ENCODE measurements around the gene MICAL2. TPM values are rescaled to one million over a fixed set of nuclear protein-coding genes. Genes with fewer than 3 reads are reported as not detected.

MICAL2 gene
- total RNA-seq, 1 experiment from 2014 or later, result 62.9 TPM

GRCh38 chr11:12075822-12076821, 34.3 kb upstream of the MICAL2 start:
- Histone ChIP-seq H3K36me3 (ENCODE audit: low read depth, low read length) (no peaks in the 10 kb centered on the region), H3K4me2 (ENCODE audit: low read length) (no peak overlapping the region), H3F3A (ENCODE audit: low read length, unreplicated experiment) (no peaks in the 10 kb centered on the region), H3K79me2 (ENCODE audit: low read length) (no peaks in the 10 kb centered on the region), H3K27ac (ENCODE audit: low read length) (peak overlapping the region; percentile 97), H3K9ac (ENCODE audit: low read length) (no peak overlapping the region; the same call in 1 of the 2 replicates), H3K9me2 (replicated peaks; ENCODE audit: low read length) (no peaks in the 10 kb centered on the region), H3K4me1 (ENCODE audit: insufficient read depth, low read length) (peaks cover 38% of the 10 kb centered on the region), H2AFZ (ENCODE audit: low read length) (no peak overlapping the region), H3K27me3 (ENCODE audit: low read length) (no peaks in the 10 kb centered on the region), H3K9me3 (ENCODE audit: low read length) (no peaks in the 10 kb centered on the region), H4K20me1 (ENCODE audit: low read length) (no peaks in the 10 kb centered on the region), H3K4me3 (ENCODE audit: low read length) (no peak overlapping the region)
- no TSS peak for BruUV-seq (replicated peaks)
- DNase-seq, result peak; percentile 52
- no peak for ATAC-seq
- intact Hi-C loops (cut with micrococcal nuclease), result no loop called here
- no peak for TF ChIP-seq EZH2 (IDR thresholded peaks at IDR 0.05; ENCODE audit: low read length, unreplicated experiment)
- TF ChIP-seq, protein P1, sequence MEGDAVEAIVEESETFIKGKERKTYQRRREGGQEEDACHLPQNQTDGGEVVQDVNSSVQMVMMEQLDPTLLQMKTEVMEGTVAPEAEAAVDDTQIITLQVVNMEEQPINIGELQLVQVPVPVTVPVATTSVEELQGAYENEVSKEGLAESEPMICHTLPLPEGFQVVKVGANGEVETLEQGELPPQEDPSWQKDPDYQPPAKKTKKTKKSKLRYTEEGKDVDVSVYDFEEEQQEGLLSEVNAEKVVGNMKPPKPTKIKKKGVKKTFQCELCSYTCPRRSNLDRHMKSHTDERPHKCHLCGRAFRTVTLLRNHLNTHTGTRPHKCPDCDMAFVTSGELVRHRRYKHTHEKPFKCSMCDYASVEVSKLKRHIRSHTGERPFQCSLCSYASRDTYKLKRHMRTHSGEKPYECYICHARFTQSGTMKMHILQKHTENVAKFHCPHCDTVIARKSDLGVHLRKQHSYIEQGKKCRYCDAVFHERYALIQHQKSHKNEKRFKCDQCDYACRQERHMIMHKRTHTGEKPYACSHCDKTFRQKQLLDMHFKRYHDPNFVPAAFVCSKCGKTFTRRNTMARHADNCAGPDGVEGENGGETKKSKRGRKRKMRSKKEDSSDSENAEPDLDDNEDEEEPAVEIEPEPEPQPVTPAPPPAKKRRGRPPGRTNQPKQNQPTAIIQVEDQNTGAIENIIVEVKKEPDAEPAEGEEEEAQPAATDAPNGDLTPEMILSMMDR (conservative IDR thresholded peaks at IDR 0.05; ENCODE audit: low read depth, low read length), result no peak
- no peak for TF ChIP-seq EZH2phosphoT487 (IDR thresholded peaks at IDR 0.05; ENCODE audit: borderline replicate concordance, low read length)
- CTCF ChIA-PET, result no interaction called here
- POLR2A ChIA-PET (ENCODE audit: unreplicated experiment), result no interaction called here

DNA sequence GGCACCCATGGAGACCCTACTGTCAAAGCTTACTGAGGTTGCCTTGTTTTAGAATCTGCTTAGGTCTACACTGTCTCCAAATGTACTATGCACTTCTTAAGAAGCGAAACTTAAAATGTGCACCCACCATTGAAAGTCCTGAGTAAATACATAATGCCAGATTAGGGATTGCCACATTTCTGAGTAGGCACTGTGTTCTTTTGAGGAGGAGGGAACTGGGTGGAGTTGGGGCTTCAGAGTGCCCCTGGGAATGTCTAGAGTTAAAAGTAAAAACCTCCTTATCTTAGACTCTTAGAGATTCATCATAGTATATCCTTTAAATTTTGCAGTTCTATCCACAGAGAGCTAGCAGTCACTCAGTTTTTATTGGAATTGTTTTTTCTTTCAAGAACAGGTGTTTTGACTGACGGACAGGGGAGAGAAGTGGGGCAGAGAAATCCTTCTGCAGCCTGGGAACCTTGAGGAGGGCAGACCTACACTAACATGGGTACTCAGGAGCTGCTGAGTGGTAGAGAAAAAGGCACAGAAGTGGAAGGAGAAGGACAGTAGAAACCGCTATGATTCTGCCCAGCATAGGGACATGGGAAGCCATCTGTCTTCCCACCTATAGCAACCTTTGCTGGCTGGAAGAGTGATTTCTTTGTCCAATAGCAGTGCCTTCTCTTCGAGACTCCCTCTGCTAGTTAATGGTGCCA, 33.4 kb upstream of the MICAL2 start:
- no peaks in the 10 kb centered on the region for H3K79me2 ChIP-seq (ENCODE audit: low read length)
- no peaks in the 10 kb centered on the region for H3K9me2 ChIP-seq (replicated peaks; ENCODE audit: low read length)
- DNase-seq, result no peak
- no peaks in the 10 kb centered on the region for H4K20me1 ChIP-seq (ENCODE audit: low read length)
- POLR2A ChIA-PET (ENCODE audit: unreplicated experiment), result no interaction called here
- H3K27ac ChIP-seq (ENCODE audit: low read length), result peak overlapping the region; percentile 97
- intact Hi-C loops (cut with micrococcal nuclease), result no loop called here
- H3K4me1 ChIP-seq (ENCODE audit: insufficient read depth, low read length), result peaks cover 30% of the 10 kb centered on the region
- ATAC-seq, result no peak
- BruUV-seq (replicated peaks), result no TSS peak
- H3K9me3 ChIP-seq (ENCODE audit: low read length), result no peaks in the 10 kb centered on the region
- no peaks in the 10 kb centered on the region for H3F3A ChIP-seq (ENCODE audit: low read length, unreplicated experiment)
- TF ChIP-seq, protein P1 (conservative IDR thresholded peaks at IDR 0.05; ENCODE audit: low read depth, low read length), result no peak
- TF ChIP-seq EZH2 (IDR thresholded peaks at IDR 0.05; ENCODE audit: low read length, unreplicated experiment) (no peak), EZH2phosphoT487 (IDR thresholded peaks at IDR 0.05; ENCODE audit: borderline replicate concordance, low read length) (no peak)
- no peak overlapping the region for H2AFZ ChIP-seq (ENCODE audit: low read length)
- no peak overlapping the region for H3K4me2 ChIP-seq (ENCODE audit: low read length)
- H3K4me3 ChIP-seq (ENCODE audit: low read length), result no peak overlapping the region
- CTCF ChIA-PET, result no interaction called here
- no peaks in the 10 kb centered on the region for H3K36me3 ChIP-seq (ENCODE audit: low read depth, low read length)
- H3K9ac ChIP-seq (ENCODE audit: low read length), result no peak overlapping the region; the same call in 1 of the 2 replicates
- H3K27me3 ChIP-seq (ENCODE audit: low read length), result no peaks in the 10 kb centered on the region

All from PC-3 (cell line).